Measurements from ENCODE around the gene CDH4.

DNA sequence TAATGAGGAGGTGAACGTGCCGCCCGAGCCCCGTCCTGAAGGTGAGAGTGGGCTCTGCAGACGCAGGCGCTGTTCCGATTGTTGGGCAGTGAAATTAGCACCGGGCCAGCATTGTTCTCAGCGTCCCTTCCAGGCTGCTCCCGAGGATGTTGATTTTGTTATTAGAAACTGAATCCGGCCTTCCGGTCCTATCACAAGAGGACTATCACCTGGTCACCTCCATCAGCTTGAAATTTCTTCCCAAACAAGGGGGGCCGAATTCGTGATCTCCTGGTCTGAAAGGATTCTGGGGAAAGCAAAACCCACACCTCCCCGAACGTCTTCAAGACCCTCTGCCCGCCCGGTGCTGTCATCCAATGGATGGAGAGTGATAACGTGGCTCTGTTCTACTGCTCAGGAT, 627.6 kb downstream of the CDH4 start:
- TF ChIP-seq NFIC (IDR thresholded peaks at IDR 0.05; ENCODE audit: low read length) (no peak), ZNF263 (CRISPR knock-in tag; IDR thresholded peaks at IDR 0.05) (no peak), POLR2A (IDR thresholded peaks at IDR 0.05; ENCODE audit: insufficient read depth in 1 of 2, low read depth in 2 of 2, low read length in 2 of 2) (no peak), SP1 (IDR thresholded peaks at IDR 0.05) (no peak), SP1 (CRISPR knock-in tag; IDR thresholded peaks at IDR 0.05) (no peak), POLR2AphosphoS5 (IDR thresholded peaks at IDR 0.05; ENCODE audit: low read depth, low read length) (no peak)
- TF ChIP-seq, protein P1, sequence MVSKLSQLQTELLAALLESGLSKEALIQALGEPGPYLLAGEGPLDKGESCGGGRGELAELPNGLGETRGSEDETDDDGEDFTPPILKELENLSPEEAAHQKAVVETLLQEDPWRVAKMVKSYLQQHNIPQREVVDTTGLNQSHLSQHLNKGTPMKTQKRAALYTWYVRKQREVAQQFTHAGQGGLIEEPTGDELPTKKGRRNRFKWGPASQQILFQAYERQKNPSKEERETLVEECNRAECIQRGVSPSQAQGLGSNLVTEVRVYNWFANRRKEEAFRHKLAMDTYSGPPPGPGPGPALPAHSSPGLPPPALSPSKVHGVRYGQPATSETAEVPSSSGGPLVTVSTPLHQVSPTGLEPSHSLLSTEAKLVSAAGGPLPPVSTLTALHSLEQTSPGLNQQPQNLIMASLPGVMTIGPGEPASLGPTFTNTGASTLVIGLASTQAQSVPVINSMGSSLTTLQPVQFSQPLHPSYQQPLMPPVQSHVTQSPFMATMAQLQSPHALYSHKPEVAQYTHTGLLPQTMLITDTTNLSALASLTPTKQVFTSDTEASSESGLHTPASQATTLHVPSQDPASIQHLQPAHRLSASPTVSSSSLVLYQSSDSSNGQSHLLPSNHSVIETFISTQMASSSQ (IDR thresholded peaks at IDR 0.05; ENCODE audit: low read depth), result no peak
- TF ChIP-seq, protein P1 (CRISPR knock-in tag; IDR thresholded peaks at IDR 0.05; ENCODE audit: borderline replicate concordance), result no peak
- TF ChIP-seq, protein P2, sequence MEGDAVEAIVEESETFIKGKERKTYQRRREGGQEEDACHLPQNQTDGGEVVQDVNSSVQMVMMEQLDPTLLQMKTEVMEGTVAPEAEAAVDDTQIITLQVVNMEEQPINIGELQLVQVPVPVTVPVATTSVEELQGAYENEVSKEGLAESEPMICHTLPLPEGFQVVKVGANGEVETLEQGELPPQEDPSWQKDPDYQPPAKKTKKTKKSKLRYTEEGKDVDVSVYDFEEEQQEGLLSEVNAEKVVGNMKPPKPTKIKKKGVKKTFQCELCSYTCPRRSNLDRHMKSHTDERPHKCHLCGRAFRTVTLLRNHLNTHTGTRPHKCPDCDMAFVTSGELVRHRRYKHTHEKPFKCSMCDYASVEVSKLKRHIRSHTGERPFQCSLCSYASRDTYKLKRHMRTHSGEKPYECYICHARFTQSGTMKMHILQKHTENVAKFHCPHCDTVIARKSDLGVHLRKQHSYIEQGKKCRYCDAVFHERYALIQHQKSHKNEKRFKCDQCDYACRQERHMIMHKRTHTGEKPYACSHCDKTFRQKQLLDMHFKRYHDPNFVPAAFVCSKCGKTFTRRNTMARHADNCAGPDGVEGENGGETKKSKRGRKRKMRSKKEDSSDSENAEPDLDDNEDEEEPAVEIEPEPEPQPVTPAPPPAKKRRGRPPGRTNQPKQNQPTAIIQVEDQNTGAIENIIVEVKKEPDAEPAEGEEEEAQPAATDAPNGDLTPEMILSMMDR (CRISPR knock-in tag; IDR thresholded peaks at IDR 0.05), result no peak

Measured in HepG2 (cell line).